ENCODE results near the gene C19orf67.
A peak's percentile ranks its signal among the peaks of the same experiment; 100 is the strongest.

C19orf67 gene

DNA sequence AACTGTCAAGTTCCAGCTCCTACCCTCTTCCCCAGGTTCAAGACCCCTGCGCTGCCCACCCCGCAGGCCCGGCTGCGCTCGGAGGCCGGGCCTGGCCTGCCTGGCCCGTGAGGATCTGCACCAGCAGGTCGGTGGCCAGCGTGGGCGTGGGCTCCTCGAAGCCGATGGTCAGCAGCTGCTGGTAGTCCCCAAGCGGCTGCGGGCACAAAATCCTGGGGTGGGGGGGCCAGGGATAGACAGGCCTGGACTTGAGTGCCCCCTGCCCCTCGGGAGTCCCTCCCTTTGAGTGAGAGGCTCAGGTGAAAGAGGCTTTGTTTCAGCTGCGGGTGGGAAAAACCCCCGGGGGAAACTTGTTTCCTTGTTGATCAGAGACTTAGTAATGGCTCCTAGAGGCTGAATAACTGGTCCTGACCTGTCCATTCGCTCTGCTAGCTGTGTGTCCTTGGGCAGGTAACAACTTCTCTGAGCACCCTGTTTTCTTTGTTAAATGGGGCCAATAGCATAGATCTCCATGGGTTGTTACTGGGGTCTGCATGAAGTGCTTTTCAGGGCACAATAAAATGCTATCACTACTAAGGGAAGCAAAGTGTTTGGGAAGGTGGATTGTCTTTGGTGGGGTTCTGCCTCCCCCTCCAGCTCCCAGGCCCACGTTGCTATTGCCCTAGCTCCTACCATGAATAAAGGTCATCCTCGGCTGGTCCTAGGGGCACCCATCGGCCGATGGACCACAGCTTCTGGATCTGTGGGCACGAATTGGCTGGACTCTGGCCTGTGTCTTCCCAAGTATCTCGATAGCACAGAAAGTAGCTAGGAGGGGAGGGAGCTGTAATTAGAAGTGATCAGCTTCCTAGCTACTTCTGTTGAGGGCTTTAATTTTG, 3.5 kb downstream of the C19orf67 start:
- H3K4me3 ChIP-seq (ENCODE audit: low read length) = peak overlapping the region; percentile 93
- H3K36me3 ChIP-seq (ENCODE audit: control insufficient read depth, insufficient read depth, low read length, severe bottlenecking) = no peaks in the 10 kb centered on the region
- no peaks in the 10 kb centered on the region for H3K27me3 ChIP-seq (replicated peaks; ENCODE audit: control insufficient read depth, insufficient read depth, low read length)
- peaks cover 18% of the 10 kb centered on the region for H3K4me1 ChIP-seq (ENCODE audit: control insufficient read depth, insufficient read depth, low read length)
- no peaks in the 10 kb centered on the region for H3K9me3 ChIP-seq (ENCODE audit: control insufficient read depth, low read length)
- peak overlapping the region; percentile 96 for H3K9ac ChIP-seq (ENCODE audit: low read length)
- peak; percentile 63 for DNase-seq (ENCODE audit: low read depth)

DNA sequence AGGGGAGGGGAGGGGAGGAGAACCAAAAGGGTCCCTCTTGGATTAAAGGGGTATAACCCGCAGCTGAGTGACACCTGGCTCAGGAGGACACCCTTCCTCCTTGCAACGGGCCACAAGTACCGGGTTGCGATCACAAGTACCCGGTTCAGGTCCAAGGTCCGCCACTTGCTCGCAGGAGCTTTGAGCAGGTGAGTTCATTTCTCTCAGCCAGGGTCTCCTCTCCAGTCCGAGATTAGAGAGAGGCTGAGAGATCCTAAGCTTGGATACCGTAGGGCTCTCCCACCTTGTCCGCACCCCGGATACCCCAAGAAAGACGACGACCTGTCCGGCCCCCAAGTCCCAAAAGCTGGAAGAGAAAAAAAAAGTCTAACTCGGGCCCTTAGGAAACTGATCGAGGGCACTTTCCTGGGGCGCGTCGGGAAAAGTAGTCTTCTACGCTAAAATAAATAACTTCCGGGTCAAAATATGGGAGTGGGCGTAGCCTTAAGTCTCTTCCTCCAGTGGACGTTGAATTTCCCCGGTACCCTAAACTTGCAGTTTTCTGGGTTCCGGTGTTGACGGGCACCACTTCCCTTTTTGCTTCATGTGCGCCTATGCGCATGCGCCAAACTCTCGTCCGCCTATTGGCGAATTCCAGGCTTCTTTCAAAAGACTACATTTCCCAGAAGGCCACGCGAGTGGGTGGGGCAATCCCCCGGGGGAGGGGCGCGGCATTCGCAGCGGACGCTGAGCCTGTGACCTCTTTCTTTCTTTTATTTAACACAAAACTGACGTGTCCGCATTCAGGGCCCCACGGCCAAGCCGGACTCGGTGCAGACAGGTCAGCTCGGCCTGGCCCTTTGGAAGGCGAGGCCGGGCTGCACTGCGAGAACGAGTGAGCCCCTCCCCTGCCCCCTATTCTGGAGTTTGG, 4.4 kb downstream of the C19orf67 start:
- Histone ChIP-seq H3K9ac (ENCODE audit: low read length) (peak overlapping the region; percentile 96), H3K27me3 (replicated peaks; ENCODE audit: control insufficient read depth, insufficient read depth, low read length) (no peaks in the 10 kb centered on the region), H3K36me3 (ENCODE audit: control insufficient read depth, insufficient read depth, low read length, severe bottlenecking) (no peaks in the 10 kb centered on the region), H3K9me3 (ENCODE audit: control insufficient read depth, low read length) (no peaks in the 10 kb centered on the region), H3K4me1 (ENCODE audit: control insufficient read depth, insufficient read depth, low read length) (peaks cover 18% of the 10 kb centered on the region), H3K4me3 (ENCODE audit: low read length) (peak overlapping the region; percentile 93)
- peak; percentile 100 for DNase-seq (ENCODE audit: low read depth)

DNA sequence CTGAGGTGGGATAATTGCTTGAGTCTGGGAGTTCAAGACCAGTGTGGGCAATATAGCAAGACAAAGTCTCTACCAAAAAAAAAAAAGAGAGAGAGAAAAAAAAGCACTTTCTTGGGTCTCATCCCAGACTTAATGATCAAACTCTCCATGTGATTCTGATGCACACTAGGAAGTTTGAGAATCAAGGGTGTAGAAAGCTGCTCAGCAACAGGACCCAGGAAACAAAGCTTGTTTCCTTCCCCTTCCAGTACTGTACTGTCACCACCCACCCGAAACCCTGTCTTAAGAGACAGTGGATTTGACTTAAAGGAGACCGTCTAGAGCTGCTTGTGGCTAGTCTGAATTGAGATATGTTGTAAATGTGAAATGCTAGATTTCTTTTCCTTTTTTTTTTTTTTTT, 7.2 kb downstream of the C19orf67 start:
- DNase-seq (ENCODE audit: low read depth) = no peak
- Histone ChIP-seq H3K4me1 (ENCODE audit: control insufficient read depth, insufficient read depth, low read length) (peaks cover 35% of the 10 kb centered on the region), H3K27me3 (replicated peaks; ENCODE audit: control insufficient read depth, insufficient read depth, low read length) (no peaks in the 10 kb centered on the region), H3K36me3 (ENCODE audit: control insufficient read depth, insufficient read depth, low read length, severe bottlenecking) (no peaks in the 10 kb centered on the region), H3K9ac (ENCODE audit: low read length) (peak overlapping the region; percentile 22), H3K4me3 (ENCODE audit: low read length) (no peak overlapping the region), H3K9me3 (ENCODE audit: control insufficient read depth, low read length) (no peaks in the 10 kb centered on the region)

DNA sequence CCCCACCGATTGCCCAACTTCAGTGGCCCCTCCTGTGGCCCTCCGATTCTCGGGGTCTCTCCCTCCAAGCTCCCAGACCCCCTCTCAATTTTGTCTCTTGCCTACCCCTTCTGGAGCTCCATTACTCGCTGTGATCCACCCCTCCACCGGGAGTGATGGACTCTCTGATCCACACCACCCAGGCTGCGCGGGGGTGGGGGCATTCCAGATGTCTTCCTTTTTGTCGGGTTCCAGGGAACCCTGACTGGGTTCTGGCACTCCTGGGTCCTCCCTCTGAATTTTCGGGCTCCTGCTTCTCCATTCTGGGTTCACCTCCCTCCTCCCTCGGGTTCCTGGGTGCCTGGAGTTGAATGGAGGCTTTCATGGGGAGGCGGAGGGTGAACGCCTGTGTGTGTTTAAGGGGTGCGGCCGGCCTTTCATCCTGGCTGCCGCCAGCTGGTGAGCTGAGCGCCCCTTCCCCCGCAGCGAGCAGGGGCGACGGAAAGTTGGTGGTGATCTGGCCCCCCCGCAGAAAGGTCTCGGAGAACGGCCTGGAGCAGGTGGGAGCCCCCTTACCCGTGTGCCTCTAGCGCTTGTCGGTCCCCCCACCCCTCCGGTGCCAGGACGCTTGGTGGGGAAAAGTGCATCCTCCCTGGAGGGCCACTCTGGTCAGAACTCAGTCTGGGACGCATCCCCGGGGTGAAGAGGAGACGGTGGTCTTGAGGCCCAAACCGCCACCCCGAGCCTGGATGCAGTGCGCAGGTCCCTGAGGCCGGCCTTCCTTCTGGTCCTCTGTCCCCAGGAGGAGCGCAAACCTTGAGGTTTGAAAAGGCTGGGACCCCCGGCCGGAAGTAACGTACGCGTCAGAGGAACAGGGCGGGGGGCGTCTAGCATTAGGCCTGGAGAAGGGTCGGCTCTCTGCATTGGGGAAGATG, 11.4 kb downstream of the C19orf67 start:
- no peaks in the 10 kb centered on the region for H3K36me3 ChIP-seq (ENCODE audit: control insufficient read depth, insufficient read depth, low read length, severe bottlenecking)
- peak; percentile 62 for DNase-seq (ENCODE audit: low read depth)
- H3K4me1 ChIP-seq (ENCODE audit: control insufficient read depth, insufficient read depth, low read length) = peaks cover 35% of the 10 kb centered on the region
- peak overlapping the region; percentile 87 for H3K9ac ChIP-seq (ENCODE audit: low read length)
- H3K9me3 ChIP-seq (ENCODE audit: control insufficient read depth, low read length) = no peaks in the 10 kb centered on the region
- peak overlapping the region; percentile 88 for H3K4me3 ChIP-seq (ENCODE audit: low read length)
- no peaks in the 10 kb centered on the region for H3K27me3 ChIP-seq (replicated peaks; ENCODE audit: control insufficient read depth, insufficient read depth, low read length)

DNA sequence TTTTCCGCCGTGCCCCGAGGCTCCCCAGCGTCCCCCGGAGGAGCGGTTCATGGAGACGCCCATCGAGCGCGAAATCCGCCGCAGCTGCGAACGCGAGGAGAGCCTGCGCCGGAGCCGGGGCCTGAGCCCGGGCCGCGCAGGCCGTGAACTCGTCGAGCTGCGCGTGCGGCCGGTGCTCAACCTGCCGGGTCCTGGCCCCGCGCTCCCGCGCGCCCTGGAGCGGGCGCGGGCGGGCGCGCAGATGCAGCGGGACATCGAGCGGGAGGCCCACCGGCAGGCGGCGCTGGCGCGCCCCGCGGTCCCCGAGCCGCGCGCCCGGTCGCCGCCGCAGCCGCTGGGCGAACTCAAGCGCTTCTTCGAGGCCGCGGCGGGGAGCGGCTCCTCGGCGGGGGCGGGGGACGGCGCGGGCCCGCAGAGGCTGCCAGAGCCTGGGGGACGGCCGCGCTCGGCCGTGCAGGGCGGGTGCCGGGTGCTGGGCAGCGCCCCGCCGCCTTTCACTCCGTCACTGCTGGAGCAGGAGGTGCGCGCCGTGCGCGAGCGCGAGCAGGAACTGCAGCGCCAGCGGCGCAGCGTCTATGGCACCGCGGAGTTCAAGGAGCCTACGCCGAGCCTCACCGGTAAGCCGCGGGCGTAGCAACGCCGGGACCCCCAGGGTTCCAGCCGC, 12.2 kb downstream of the C19orf67 start:
- peak overlapping the region; percentile 87 for H3K9ac ChIP-seq (ENCODE audit: low read length)
- no peaks in the 10 kb centered on the region for H3K36me3 ChIP-seq (ENCODE audit: control insufficient read depth, insufficient read depth, low read length, severe bottlenecking)
- peak overlapping the region; percentile 88 for H3K4me3 ChIP-seq (ENCODE audit: low read length)
- peaks cover 31% of the 10 kb centered on the region for H3K4me1 ChIP-seq (ENCODE audit: control insufficient read depth, insufficient read depth, low read length)
- H3K9me3 ChIP-seq (ENCODE audit: control insufficient read depth, low read length) = no peaks in the 10 kb centered on the region
- no peaks in the 10 kb centered on the region for H3K27me3 ChIP-seq (replicated peaks; ENCODE audit: control insufficient read depth, insufficient read depth, low read length)
- DNase-seq (ENCODE audit: low read depth) = peak; percentile 89

DNA sequence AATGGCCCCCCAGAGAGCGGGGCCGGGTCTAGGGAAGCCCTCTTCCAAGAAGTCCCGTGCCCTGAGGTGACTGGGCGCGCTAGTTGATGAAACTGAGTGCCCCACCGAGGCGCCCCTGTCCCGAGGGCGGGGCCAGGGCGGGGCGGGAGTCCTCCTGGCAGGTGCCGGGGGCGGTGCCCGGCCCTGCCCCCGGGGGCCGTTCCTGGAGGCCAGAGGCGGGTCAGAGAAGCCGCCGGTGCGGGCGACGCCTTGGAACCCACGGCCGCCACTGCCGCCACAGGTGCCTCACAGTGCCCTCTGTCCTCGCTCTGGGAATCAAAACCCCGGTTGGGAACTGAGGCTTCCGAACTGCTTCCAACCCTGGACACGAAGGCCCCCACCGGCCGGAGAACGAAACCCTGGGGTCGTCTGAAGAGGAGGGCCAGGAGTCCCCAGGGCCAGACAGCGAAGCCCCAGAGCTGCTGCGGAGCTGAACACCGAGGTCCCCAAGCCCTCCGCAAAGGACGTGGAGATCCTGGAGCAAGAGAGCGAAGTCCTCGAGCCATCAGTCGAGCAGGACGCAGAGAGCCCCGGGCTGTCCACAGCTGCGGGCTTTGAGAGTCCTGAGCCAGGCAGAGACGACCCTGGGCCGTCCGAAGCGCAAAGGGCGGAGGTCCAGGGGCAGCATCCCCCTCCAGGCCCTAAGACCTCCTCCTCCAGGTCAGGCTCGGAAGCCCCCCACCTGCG, 12.9 kb downstream of the C19orf67 start, which contains the start of gene MISP3:
Gene MISP3 (plus strand): TSS at position 252 of the 726 bp plus-strand sequence. CDS start 524 bp downstream, outside the sequence.
- peak; percentile 50 for DNase-seq (ENCODE audit: low read depth)
- Histone ChIP-seq H3K9ac (ENCODE audit: low read length) (peak within 1 kb of the TSS; percentile 87), H3K9me3 (ENCODE audit: control insufficient read depth, low read length) (no peaks in the 10 kb centered on the region), H3K4me1 (ENCODE audit: control insufficient read depth, insufficient read depth, low read length) (peaks cover 29% of the 10 kb centered on the region), H3K36me3 (ENCODE audit: control insufficient read depth, insufficient read depth, low read length, severe bottlenecking) (no peaks in the 10 kb centered on the region), H3K4me3 (ENCODE audit: low read length) (peak within 1 kb of the TSS; percentile 88), H3K27me3 (replicated peaks; ENCODE audit: control insufficient read depth, insufficient read depth, low read length) (no peaks in the 10 kb centered on the region)

DNA sequence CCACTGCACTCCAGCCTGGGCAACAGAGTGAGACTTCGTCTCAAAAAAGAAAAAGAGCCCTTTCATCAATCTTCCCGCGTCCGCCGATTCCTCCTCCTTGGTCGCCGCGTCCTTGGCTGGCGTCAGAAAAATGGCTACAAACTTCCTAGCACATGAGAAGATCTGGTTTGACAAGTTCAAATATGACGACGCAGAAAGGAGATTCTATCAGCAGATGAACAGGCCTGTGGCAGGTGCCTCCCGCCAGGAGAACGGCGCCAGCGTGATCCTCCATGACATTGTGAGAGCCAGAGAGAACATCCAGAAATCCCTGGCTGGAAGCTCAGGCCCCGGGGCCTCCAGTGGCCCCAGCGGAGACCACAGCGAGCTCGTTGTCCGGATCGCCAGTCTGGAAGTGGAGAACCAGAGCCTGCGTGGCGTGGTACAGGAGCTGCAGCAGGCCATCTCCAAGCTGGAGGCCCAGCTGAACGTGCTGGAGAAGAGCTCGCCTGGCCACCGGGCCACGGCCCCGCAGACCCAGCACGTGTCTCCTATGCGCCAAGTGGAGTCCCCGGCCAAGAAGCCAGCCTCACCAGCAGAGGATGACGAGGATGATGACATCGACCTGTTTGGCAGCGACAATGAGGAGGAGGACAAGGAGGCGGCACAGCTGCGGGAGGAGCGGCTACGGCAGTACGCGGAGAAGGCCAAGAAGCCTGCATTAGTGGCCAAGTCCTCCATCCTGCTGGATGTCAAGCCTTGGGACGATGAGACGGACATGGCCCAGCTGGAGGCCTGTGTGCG, 15.1 kb downstream of the C19orf67 start:
- Histone ChIP-seq H3K4me3 (ENCODE audit: low read length) (no peak overlapping the region), H3K36me3 (ENCODE audit: control insufficient read depth, insufficient read depth, low read length, severe bottlenecking) (no peaks in the 10 kb centered on the region), H3K4me1 (ENCODE audit: control insufficient read depth, insufficient read depth, low read length) (peaks cover 28% of the 10 kb centered on the region), H3K9ac (ENCODE audit: low read length) (no peak overlapping the region), H3K9me3 (ENCODE audit: control insufficient read depth, low read length) (no peaks in the 10 kb centered on the region), H3K27me3 (replicated peaks; ENCODE audit: control insufficient read depth, insufficient read depth, low read length) (no peaks in the 10 kb centered on the region)
- no peak for DNase-seq (ENCODE audit: low read depth)

DNA sequence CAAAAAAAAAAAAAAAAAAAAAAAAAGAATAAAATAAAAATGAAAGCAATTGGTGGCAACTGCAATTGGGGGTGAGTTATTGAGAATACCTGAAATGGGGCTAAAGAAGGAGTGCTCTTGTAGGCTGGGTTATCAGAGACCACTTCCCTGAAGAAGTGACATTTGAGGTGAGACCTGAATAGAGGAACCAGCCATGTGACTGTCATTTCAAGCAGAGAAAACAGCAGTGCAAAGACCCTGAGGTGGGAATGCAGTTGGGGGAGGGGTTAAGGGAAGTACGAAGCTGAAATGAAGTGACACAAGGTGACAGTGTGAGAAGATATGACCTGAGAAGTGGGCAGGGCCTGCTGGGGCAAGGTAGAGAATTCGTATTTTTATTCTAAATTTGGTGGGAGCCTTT, 19.4 kb downstream of the C19orf67 start:
- Histone ChIP-seq H3K4me3 (ENCODE audit: low read length) (no peak overlapping the region), H3K9me3 (ENCODE audit: control insufficient read depth, low read length) (no peaks in the 10 kb centered on the region), H3K36me3 (ENCODE audit: control insufficient read depth, insufficient read depth, low read length, severe bottlenecking) (no peaks in the 10 kb centered on the region), H3K4me1 (ENCODE audit: control insufficient read depth, insufficient read depth, low read length) (peaks cover 3% of the 10 kb centered on the region), H3K9ac (ENCODE audit: low read length) (no peak overlapping the region), H3K27me3 (replicated peaks; ENCODE audit: control insufficient read depth, insufficient read depth, low read length) (peaks cover 4% of the 10 kb centered on the region)
- DNase-seq (ENCODE audit: low read depth) = no peak

DNA sequence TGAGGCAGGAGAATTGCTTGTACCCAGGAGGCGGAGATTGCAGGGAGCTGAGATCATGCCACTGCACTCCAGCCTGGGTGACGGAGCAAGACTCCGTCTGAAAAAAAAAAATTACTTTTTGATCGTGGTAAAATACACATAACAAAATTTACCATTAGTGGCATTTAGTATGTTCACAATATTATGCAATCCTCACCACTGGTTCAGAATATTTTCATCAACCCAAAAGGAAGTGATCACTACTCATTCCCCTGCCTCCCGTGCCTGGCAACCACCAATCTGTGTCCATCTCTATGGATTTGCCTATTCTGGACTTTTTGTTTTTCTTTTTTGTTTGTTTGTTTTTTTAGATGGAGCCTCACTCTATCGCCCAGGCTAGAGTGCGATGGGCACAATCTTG, 22.5 kb downstream of the C19orf67 start:
- Histone ChIP-seq H3K4me1 (ENCODE audit: control insufficient read depth, insufficient read depth, low read length) (peaks cover 5% of the 10 kb centered on the region), H3K9ac (ENCODE audit: low read length) (no peak overlapping the region), H3K36me3 (ENCODE audit: control insufficient read depth, insufficient read depth, low read length, severe bottlenecking) (no peaks in the 10 kb centered on the region), H3K4me3 (ENCODE audit: low read length) (no peak overlapping the region), H3K27me3 (replicated peaks; ENCODE audit: control insufficient read depth, insufficient read depth, low read length) (peaks cover 29% of the 10 kb centered on the region), H3K9me3 (ENCODE audit: control insufficient read depth, low read length) (no peaks in the 10 kb centered on the region)
- no peak for DNase-seq (ENCODE audit: low read depth)

Data from adipocyte (in vitro differentiated cells).